Esophagus squamous epithelium (tissue), 4 donors: Measurements from ENCODE around the gene SPEN.

ENCODE experiments used
- POLR2A ChIP-seq, 4 donors: fragments of 450-650 bp; IDR thresholded peaks; one replicate each; pipeline ENCODE4 v1.6.1; 2017; ENCODE audit warnings: antibody characterized with exemption in 4 of 4, mild to moderate bottlenecking in 4 of 4, moderate library complexity in 3 of 4
- TF ChIP-seq, protein P1 (sequence below), 6 experiments: fragments of 450-650 bp in 4 of 6; fragments of 200-600 bp in 2 of 6; sonication (generic) in 2 of 6; IDR thresholded peaks; one replicate each; pipeline ENCODE4 v1.5.1; 2016 to 2019; ENCODE audit warnings: antibody characterized with exemption in 6 of 6, mild to moderate bottlenecking in 4 of 6, moderate library complexity in 4 of 6

DNA sequence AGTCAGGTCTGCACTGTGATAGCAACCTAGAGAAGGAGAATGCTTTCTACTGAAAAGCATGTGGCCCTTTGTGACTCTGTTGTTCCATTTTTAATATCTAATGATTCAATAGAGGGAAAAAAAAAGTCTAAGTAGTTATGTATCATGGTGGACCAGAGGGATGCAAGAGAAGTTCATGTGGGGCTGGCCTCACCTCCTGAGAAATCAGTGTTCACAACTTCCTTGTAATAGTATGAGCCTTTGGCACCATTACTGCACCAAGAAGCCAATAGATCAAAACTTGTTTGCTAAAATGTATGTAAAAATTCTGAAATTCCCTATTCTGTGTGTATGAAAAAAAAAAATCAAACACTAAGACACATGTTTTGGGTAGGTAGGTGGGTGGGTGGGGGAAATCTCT, 123.4 kb downstream of the SPEN start:
- no peak for TF ChIP-seq POLR2A (IDR thresholded peaks at IDR 0.05)
- TF ChIP-seq, protein P1, sequence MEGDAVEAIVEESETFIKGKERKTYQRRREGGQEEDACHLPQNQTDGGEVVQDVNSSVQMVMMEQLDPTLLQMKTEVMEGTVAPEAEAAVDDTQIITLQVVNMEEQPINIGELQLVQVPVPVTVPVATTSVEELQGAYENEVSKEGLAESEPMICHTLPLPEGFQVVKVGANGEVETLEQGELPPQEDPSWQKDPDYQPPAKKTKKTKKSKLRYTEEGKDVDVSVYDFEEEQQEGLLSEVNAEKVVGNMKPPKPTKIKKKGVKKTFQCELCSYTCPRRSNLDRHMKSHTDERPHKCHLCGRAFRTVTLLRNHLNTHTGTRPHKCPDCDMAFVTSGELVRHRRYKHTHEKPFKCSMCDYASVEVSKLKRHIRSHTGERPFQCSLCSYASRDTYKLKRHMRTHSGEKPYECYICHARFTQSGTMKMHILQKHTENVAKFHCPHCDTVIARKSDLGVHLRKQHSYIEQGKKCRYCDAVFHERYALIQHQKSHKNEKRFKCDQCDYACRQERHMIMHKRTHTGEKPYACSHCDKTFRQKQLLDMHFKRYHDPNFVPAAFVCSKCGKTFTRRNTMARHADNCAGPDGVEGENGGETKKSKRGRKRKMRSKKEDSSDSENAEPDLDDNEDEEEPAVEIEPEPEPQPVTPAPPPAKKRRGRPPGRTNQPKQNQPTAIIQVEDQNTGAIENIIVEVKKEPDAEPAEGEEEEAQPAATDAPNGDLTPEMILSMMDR (IDR thresholded peaks at IDR 0.05) = no peak
